K562 (cell line): Measurements from ENCODE around the gene OPA3. TPM values are rescaled to one million over a fixed set of nuclear protein-coding genes. Genes with fewer than 3 reads are reported as not detected.

Experiments used
- CHD2 ChIP-seq: IDR thresholded peaks from 2 replicates; pipeline ENCODE4 v1.6.1; 2011; ENCODE audit warnings: low read depth, low read length
- GATAD2A ChIP-seq: fragments of 450-650 bp; IDR thresholded peaks from 2 replicates; pipeline ENCODE4 v1.6.1; 2017
- NR2C1 ChIP-seq, 2 experiments: fragments of 450-650 bp; IDR thresholded peaks; 2 replicates each; pipeline ENCODE4 v1.6.1; 2017; ENCODE audit warnings: mild to moderate bottlenecking in 2 of 2, antibody characterized with exemption in 1 of 2, inconsistent platforms in 1 of 2, missing compliant biosample characterization in 1 of 2, missing genetic modification characterization in 1 of 2
- SMARCC2 ChIP-seq: fragments of 450-650 bp; IDR thresholded peaks from 2 replicates; pipeline ENCODE4 v1.6.1; 2017; ENCODE audit warnings: antibody characterized with exemption, moderate library complexity, mild to moderate bottlenecking, low read depth
- polyA plus RNA-seq, 8 experiments: library from polyadenylated mRNA; depleted of rRNA in 4 of 8; stranded (reverse) in 5 of 8; unstranded in 3 of 8; fragments of >200 nt; fragmentation: Nextera tagmentation in 2 of 8; fragmentation: Illumina TruSeq in 1 of 8; extraction: Ambion mirVana in 2 of 8; extraction: Trizol in 1 of 8; gene quantifications; 2 replicates each; pipeline versions ENCODE4 v1.2.1 to v1.2.3, GENCODE V29; 2011 to 2014; ENCODE audit warnings: inconsistent platforms in 1 of 8, missing spikeins in 1 of 8
- total RNA-seq, 7 experiments: library from RNA; depleted of rRNA in 6 of 7; stranded (reverse); fragments of >200 nt in 6 of 7; fragmentation: Illumina TruSeq in 2 of 7; extraction: Trizol in 2 of 7; gene quantifications; 2 replicates each; pipeline versions ENCODE4 v1.2.1 to v1.2.3, GENCODE V29; 2011 to 2021; ENCODE audit warnings: low replicate concordance in 1 of 7
- TF ChIP-seq, protein P1 (sequence below): sonication (generic); formaldehyde crosslinking; IDR thresholded peaks from 2 replicates; pipeline ENCODE4 v1.8.1; 2023; ENCODE audit warnings: missing genetic modification reagents, mild to moderate bottlenecking, borderline replicate concordance
- TF ChIP-seq, protein P2 (sequence below), 3 experiments: fragments of 200-800 bp in 1 of 3; sonication (Bioruptor generic) in 1 of 3; sonication (generic) in 1 of 3; formaldehyde crosslinking in 1 of 3; IDR thresholded peaks; 2 replicates each; pipeline versions ENCODE4 v1.6.1 to v1.8.0; 2016 to 2022; ENCODE audit warnings: mild to moderate bottlenecking in 2 of 3, missing compliant biosample characterization in 2 of 3, missing genetic modification characterization in 2 of 3, missing genetic modification reagents in 1 of 3
- TF ChIP-seq, protein P3 (sequence below): fragments of 450-650 bp; IDR thresholded peaks from 2 replicates; pipeline ENCODE4 v1.6.1; 2017; ENCODE audit warnings: antibody characterized with exemption, mild to moderate bottlenecking

The OPA3 gene
- total and polyA plus RNA-seq, 9 of the 15 experiments (the other 6 are each of a cell fraction or from before 2014, with no cell fraction given), result 1.4 to 18.8 (median 9.0) TPM

DNA sequence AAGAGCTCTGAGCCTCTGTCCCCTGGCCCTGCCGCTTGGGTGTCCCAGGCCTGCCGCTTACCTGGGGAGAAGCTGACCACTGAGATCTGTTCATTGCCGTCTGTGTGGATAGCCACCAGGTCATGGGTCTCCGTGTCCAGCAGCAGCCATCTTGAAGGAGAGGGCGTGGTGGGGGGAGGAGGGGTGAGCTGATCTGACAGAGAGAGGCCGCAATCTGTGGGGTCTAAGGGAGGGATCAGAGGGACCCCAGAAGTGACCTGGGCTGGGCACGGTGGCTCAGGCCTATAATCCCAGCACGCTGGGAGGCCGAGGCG is 32.1 kb upstream of the OPA3 start (continued):
- TF ChIP-seq, protein P1, sequence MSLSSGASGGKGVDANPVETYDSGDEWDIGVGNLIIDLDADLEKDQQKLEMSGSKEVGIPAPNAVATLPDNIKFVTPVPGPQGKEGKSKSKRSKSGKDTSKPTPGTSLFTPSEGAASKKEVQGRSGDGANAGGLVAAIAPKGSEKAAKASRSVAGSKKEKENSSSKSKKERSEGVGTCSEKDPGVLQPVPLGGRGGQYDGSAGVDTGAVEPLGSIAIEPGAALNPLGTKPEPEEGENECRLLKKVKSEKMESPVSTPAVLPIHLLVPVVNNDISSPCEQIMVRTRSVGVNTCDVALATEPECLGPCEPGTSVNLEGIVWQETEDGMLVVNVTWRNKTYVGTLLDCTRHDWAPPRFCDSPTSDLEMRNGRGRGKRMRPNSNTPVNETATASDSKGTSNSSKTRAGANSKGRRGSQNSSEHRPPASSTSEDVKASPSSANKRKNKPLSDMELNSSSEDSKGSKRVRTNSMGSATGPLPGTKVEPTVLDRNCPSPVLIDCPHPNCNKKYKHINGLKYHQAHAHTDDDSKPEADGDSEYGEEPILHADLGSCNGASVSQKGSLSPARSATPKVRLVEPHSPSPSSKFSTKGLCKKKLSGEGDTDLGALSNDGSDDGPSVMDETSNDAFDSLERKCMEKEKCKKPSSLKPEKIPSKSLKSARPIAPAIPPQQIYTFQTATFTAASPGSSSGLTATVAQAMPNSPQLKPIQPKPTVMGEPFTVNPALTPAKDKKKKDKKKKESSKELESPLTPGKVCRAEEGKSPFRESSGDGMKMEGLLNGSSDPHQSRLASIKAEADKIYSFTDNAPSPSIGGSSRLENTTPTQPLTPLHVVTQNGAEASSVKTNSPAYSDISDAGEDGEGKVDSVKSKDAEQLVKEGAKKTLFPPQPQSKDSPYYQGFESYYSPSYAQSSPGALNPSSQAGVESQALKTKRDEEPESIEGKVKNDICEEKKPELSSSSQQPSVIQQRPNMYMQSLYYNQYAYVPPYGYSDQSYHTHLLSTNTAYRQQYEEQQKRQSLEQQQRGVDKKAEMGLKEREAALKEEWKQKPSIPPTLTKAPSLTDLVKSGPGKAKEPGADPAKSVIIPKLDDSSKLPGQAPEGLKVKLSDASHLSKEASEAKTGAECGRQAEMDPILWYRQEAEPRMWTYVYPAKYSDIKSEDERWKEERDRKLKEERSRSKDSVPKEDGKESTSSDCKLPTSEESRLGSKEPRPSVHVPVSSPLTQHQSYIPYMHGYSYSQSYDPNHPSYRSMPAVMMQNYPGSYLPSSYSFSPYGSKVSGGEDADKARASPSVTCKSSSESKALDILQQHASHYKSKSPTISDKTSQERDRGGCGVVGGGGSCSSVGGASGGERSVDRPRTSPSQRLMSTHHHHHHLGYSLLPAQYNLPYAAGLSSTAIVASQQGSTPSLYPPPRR (CRISPR knock-in tag), result no peak
- 0 out of 2 replicates have a peak, but pooled peaks have one; percentile 7 for TF ChIP-seq NR2C1 (IDR thresholded peaks at IDR 0.05)
- TF ChIP-seq NR2C1 (tag; IDR thresholded peaks at IDR 0.05), result no peak
- TF ChIP-seq, protein P2, sequence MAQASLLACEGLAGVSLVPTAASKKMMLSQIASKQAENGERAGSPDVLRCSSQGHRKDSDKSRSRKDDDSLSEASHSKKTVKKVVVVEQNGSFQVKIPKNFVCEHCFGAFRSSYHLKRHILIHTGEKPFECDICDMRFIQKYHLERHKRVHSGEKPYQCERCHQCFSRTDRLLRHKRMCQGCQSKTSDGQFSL (CRISPR knock-in tag; IDR thresholded peaks at IDR 0.05), result no peak
- TF ChIP-seq, protein P2 (tag; IDR thresholded peaks at IDR 0.05), result 0 out of 4 replicates have a peak, but pooled peaks of 1 of the 2 experiments have one; percentile 35
- TF ChIP-seq GATAD2A, result 0 out of 2 replicates have a peak, but pooled peaks have one; percentile 38
- 0 out of 2 replicates have a peak, but pooled peaks have one; percentile 35 for TF ChIP-seq CHD2
- TF ChIP-seq, protein P3, sequence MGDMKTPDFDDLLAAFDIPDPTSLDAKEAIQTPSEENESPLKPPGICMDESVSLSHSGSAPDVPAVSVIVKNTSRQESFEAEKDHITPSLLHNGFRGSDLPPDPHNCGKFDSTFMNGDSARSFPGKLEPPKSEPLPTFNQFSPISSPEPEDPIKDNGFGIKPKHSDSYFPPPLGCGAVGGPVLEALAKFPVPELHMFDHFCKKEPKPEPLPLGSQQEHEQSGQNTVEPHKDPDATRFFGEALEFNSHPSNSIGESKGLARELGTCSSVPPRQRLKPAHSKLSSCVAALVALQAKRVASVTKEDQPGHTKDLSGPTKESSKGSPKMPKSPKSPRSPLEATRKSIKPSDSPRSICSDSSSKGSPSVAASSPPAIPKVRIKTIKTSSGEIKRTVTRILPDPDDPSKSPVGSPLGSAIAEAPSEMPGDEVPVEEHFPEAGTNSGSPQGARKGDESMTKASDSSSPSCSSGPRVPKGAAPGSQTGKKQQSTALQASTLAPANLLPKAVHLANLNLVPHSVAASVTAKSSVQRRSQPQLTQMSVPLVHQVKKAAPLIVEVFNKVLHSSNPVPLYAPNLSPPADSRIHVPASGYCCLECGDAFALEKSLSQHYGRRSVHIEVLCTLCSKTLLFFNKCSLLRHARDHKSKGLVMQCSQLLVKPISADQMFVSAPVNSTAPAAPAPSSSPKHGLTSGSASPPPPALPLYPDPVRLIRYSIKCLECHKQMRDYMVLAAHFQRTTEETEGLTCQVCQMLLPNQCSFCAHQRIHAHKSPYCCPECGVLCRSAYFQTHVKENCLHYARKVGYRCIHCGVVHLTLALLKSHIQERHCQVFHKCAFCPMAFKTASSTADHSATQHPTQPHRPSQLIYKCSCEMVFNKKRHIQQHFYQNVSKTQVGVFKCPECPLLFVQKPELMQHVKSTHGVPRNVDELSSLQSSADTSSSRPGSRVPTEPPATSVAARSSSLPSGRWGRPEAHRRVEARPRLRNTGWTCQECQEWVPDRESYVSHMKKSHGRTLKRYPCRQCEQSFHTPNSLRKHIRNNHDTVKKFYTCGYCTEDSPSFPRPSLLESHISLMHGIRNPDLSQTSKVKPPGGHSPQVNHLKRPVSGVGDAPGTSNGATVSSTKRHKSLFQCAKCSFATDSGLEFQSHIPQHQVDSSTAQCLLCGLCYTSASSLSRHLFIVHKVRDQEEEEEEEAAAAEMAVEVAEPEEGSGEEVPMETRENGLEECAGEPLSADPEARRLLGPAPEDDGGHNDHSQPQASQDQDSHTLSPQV, result peak; percentile 89; the same call in 1 of the 2 replicates
- TF ChIP-seq SMARCC2, result no peak
